AG04449 (cell line): ENCODE measurements around the gene TTLL11.

Source experiments
- CTCF ChIA-PET: fragments of 350-600 bp; formaldehyde crosslinking; extraction: SDS; loops from one replicate; lab custom pipeline; 2021; ENCODE audit warnings: antibody characterized with exemption; lab: Yijun Ruan, JAX
- POLR2A ChIA-PET: fragments of 400-600, 350-600 bp; formaldehyde crosslinking; extraction: SDS; loops from one replicate; lab custom pipeline; 2020; ENCODE audit warnings: antibody characterized with exemption, inconsistent platforms; lab: Yijun Ruan, JAX
- DNase-seq: peaks from one replicate; pipeline ENCODE4 v3.0.0-alpha.2; 2010; ENCODE audit warnings: low read depth, low spot score
- H3K4me3 ChIP-seq: 2 replicates; pipeline ENCODE4 v1.5.1; 2011; ENCODE audit warnings: low read depth, mild to moderate bottlenecking, control low read depth, low read length
- TF ChIP-seq, protein P1 (sequence below): IDR thresholded peaks from one replicate; pipeline ENCODE4 v1.5.1; 2011; ENCODE audit warnings: mild to moderate bottlenecking, moderate library complexity, low read length, control low read depth, inconsistent platforms; ENCODE audit not compliant: insufficient read depth; ENCODE audit errors: missing control alignments

TTLL11 gene

GRCh38 chr9:121837113-121837961, 255.8 kb downstream of the TTLL11 start:
- no peak overlapping the region for H3K4me3 ChIP-seq
- TF ChIP-seq, protein P1, sequence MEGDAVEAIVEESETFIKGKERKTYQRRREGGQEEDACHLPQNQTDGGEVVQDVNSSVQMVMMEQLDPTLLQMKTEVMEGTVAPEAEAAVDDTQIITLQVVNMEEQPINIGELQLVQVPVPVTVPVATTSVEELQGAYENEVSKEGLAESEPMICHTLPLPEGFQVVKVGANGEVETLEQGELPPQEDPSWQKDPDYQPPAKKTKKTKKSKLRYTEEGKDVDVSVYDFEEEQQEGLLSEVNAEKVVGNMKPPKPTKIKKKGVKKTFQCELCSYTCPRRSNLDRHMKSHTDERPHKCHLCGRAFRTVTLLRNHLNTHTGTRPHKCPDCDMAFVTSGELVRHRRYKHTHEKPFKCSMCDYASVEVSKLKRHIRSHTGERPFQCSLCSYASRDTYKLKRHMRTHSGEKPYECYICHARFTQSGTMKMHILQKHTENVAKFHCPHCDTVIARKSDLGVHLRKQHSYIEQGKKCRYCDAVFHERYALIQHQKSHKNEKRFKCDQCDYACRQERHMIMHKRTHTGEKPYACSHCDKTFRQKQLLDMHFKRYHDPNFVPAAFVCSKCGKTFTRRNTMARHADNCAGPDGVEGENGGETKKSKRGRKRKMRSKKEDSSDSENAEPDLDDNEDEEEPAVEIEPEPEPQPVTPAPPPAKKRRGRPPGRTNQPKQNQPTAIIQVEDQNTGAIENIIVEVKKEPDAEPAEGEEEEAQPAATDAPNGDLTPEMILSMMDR: no peak
- POLR2A ChIA-PET: no interaction called here
- CTCF ChIA-PET: interaction anchor here (1.6 kb wide), 1 partner anchor 291 kb away, joined by 5 read pairs; no protein-coding TSS in a partner anchor
- DNase-seq: no peak

GRCh38 chr9:121836366-121836885, 256.7 kb downstream of the TTLL11 start:
- no peak overlapping the region for H3K4me3 ChIP-seq
- POLR2A ChIA-PET: no interaction called here
- no peak for DNase-seq

DNA sequence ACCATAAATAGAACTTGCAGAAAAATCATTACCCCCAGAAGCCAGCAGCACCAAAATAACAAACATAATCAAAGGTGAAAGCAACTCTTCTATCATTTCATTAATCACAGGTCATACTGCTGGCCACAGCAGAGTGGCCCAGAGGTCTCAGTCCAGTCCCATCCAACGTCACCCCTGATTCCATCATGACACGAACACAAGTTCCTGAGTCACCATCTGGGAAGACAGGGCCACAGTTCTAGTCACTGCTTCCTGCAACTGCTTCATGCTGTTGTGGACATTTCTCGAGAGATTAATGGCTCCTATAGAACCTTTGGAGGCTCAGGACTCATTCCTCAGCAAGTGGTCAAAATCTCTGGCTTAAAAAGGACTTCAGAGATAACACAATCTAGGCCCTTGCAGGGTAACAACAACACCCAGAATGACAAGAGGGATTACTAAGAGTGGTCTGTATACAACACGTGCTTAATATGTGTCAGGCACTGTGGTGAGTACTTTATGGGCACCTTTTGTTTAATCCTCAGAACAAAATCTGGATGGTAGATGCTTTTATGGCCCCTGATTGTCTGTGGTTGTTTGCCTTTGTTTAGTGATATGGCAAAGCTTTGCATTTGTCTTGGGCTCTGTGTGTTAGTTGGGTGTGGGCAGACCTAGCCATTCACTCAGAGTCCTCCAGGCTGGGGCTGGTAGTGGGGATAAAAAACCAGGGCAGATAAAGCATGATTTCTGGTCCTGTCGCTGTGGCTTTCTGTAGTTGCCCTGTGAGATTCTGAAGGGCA, 257.3 kb downstream of the TTLL11 start:
- ChIA-PET CTCF (no interaction called here), POLR2A (no interaction called here)
- no peak for DNase-seq
- no peak overlapping the region for H3K4me3 ChIP-seq
- TF ChIP-seq, protein P1: no peak

More at GRCh38 chr9:121836366-121836885, 256.7 kb downstream of the TTLL11 start:
- TF ChIP-seq, protein P1: no peak
- CTCF ChIA-PET: interaction anchor here (1.6 kb wide), 1 partner anchor 290 kb away, joined by 5 read pairs; no protein-coding TSS in a partner anchor

DNA sequence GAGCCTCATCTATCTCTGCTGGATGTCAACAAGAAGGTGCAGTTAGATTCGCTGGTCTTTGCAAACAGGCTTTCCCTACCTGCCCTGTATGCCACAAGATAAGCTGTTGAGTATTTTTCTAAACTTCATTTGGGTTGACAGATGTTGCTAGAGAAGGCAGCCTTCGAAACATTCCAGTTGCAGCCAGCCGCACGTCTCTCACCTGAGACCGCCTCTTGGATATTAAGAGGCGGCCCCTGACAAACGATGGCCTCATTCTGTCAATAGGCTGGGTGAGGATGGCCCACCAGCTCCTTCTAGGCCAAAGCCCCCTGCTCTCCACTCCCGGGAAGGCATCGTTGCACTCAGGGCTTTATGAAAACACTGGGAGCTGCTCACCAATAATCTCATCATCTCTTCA, 260.0 kb downstream of the TTLL11 start:
- DNase-seq: no peak
- POLR2A ChIA-PET: no interaction called here
- TF ChIP-seq, protein P1: no peak
- H3K4me3 ChIP-seq: no peak overlapping the region
- CTCF ChIA-PET: interaction anchor here (1.5 to 1.7 kb wide), 2 partner anchors 9 to 12 kb away, joined by 4 to 5 read pairs; no protein-coding TSS in a partner anchor

- CTCF ChIA-PET: no interaction called here
- TF ChIP-seq, protein P1: no peak
- DNase-seq: no peak
- H3K4me3 ChIP-seq: no peak overlapping the region
- POLR2A ChIA-PET: no interaction called here
Measured at GRCh38 chr9:121831869-121832268, 261.2 kb downstream of the TTLL11 start.
